Colonic mucosa (tissue), 4 donors: ENCODE measurements around the gene NCAM1. TPM values are rescaled to one million over a fixed set of nuclear protein-coding genes. Genes with fewer than 3 reads are reported as not detected.

Experiments
- DNase-seq: peaks from one replicate; pipeline ENCODE4 v3.0.0-alpha.2; 2020
- H3K27ac ChIP-seq: fragments of 200-600 bp; one replicate; pipeline ENCODE4 v1.8.0; 2021
- H3K27me3 ChIP-seq: fragments of 200-600 bp; one replicate; pipeline ENCODE4 v1.8.0; 2021
- H3K36me3 ChIP-seq: fragments of 200-600 bp; one replicate; pipeline ENCODE4 v1.8.0; 2021
- H3K4me1 ChIP-seq: fragments of 200-600 bp; one replicate; pipeline ENCODE4 v1.8.0; 2021; ENCODE audit warnings: mild to moderate bottlenecking
- H3K4me3 ChIP-seq: fragments of 200-600 bp; one replicate; pipeline ENCODE4 v1.8.0; 2021
- H3K9ac ChIP-seq, 2 donors: one replicate each; pipeline ENCODE4 v1.7.0; 2013; ENCODE audit warnings: control low read depth in 2 of 2, low read depth in 2 of 2, low read length in 2 of 2
- H3K9me3 ChIP-seq: fragments of 200-600 bp; one replicate; pipeline ENCODE4 v1.8.0; 2021
- CTCF ChIP-seq: fragments of 200-600 bp; IDR thresholded peaks from one replicate; pipeline ENCODE4 v1.8.0; 2022; ENCODE audit warnings: antibody characterized with exemption, mild to moderate bottlenecking
- intact Hi-C: fragments of 100-400 bp; cut with DNase I; formaldehyde crosslinking; loops from one replicate; pipeline ENCODE4 v1.14.1; 2022
- total RNA-seq, 2 donors: library from RNA; stranded (reverse); fragmentation: NEBNext Ultra II Directional in 1 of 2; extraction: Animal tissue kit (Norgen Biotek cat#: 25700) in 1 of 2; gene quantifications; one replicate each; pipeline ENCODE4 v1.2.1, GENCODE V29; 2021
- donor health status: healthy.
- donor health status: DM: no; HTN: no; CAD: no.
- donor health status: DM: no; HTN: no; CAD: no.

NCAM1 gene
- total RNA-seq, 2 donors from 2014 or later: 2.3 to 10.7 TPM

- Histone ChIP-seq H3K4me3 (no peak overlapping the region), H3K27ac (no peak overlapping the region), H3K4me1 (no peaks in the 10 kb centered on the region), H3K9me3 (no peaks in the 10 kb centered on the region), H3K36me3 (no peaks in the 10 kb centered on the region), H3K27me3 (no peaks in the 10 kb centered on the region), H3K9ac (no peak overlapping the region)
- intact Hi-C loops: no loop called here
- no peak for DNase-seq
- no peak for TF ChIP-seq CTCF
Observed at GRCh38 chr11:113278925-113279324, 317.7 kb downstream of the NCAM1 start.

- no peak for DNase-seq
- Histone ChIP-seq H3K27ac (no peak overlapping the region), H3K9ac (no peak overlapping the region), H3K36me3 (no peaks in the 10 kb centered on the region), H3K27me3 (no peaks in the 10 kb centered on the region), H3K4me1 (no peaks in the 10 kb centered on the region), H3K9me3 (no peaks in the 10 kb centered on the region), H3K4me3 (no peak overlapping the region)
- intact Hi-C loops: no loop called here
- TF ChIP-seq CTCF: no peak
Observed at GRCh38 chr11:113279591-113279990, 318.4 kb downstream of the NCAM1 start.

- intact Hi-C loops: no loop called here
- H3K4me3 ChIP-seq: no peak overlapping the region
- no peaks in the 10 kb centered on the region for H3K36me3 ChIP-seq
- no peak overlapping the region for H3K27ac ChIP-seq
- H3K9me3 ChIP-seq: no peaks in the 10 kb centered on the region
- H3K9ac ChIP-seq: no peak overlapping the region
- TF ChIP-seq CTCF: no peak
- H3K27me3 ChIP-seq: no peaks in the 10 kb centered on the region
- H3K4me1 ChIP-seq: no peaks in the 10 kb centered on the region
- DNase-seq: no peak
Observed at GRCh38 chr11:113281052-113281725, 320.0 kb downstream of the NCAM1 start.

GRCh38 chr11:113282898-113283437, 321.7 kb downstream of the NCAM1 start:
- Histone ChIP-seq H3K36me3 (no peaks in the 10 kb centered on the region), H3K27me3 (no peaks in the 10 kb centered on the region), H3K9me3 (no peaks in the 10 kb centered on the region), H3K9ac (no peak overlapping the region), H3K4me1 (no peaks in the 10 kb centered on the region), H3K4me3 (no peak overlapping the region), H3K27ac (no peak overlapping the region)
- TF ChIP-seq CTCF: no peak
- intact Hi-C loops: no loop called here
- DNase-seq: no peak

- H3K36me3 ChIP-seq: no peaks in the 10 kb centered on the region
- H3K9ac ChIP-seq: no peak overlapping the region
- H3K9me3 ChIP-seq: no peaks in the 10 kb centered on the region
- no peak for TF ChIP-seq CTCF
- no peak overlapping the region for H3K4me3 ChIP-seq
- DNase-seq: no peak
- H3K27ac ChIP-seq: no peak overlapping the region
- intact Hi-C loops: no loop called here
- no peaks in the 10 kb centered on the region for H3K27me3 ChIP-seq
- no peaks in the 10 kb centered on the region for H3K4me1 ChIP-seq
Observed at GRCh38 chr11:113283881-113284280, 322.7 kb downstream of the NCAM1 start.
